ENCODE data around the gene TAX1BP1. TPM values are rescaled to one million over a fixed set of nuclear protein-coding genes. Genes with fewer than 3 reads are reported as not detected.

The TAX1BP1 gene
- total RNA-seq, 1 experiment from 2014 or later: 58.3 TPM

DNA sequence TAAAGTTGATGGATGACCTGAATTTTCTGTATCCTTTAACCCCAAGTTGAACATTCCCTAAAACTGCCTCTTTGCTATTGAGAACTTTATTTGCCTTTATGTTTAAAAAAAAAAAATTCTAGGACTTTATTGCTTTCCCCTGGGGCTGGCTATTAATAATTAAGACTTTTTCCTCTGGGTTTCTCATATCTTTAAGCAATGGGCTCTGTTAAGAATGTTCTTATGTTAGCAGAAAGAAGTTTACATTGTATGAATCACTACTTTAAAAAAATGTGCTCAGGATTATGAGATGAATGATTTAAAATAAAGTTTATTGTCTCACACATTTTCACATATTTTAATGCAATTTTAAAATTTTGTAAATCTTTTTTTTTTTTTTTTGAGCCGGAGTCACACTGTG is 19.5 kb downstream of the TAX1BP1 start:
- no peaks in the 10 kb centered on the region; the same call in 1 of the 2 replicates for H3K79me2 ChIP-seq (ENCODE audit: insufficient read depth, low read length)
- no peak for DNase-seq
- H3K14ac ChIP-seq (ENCODE audit: insufficient read depth, low read length): no peak overlapping the region

More for the DNA sequence above, 19.5 kb downstream of the TAX1BP1 start:
- Histone ChIP-seq H3K9ac (ENCODE audit: extremely low read depth, insufficient read length, low read length) (no peak overlapping the region), H3K79me1 (ENCODE audit: insufficient read depth, low read depth, low read length, poor library complexity, severe bottlenecking) (peaks cover 3% of the 10 kb centered on the region), H4K20me1 (ENCODE audit: control insufficient read depth, insufficient read depth, insufficient read length) (no peaks in the 10 kb centered on the region), H2AK5ac (ENCODE audit: insufficient read length, low read length) (no peak overlapping the region), H2BK20ac (ENCODE audit: low read depth, low read length, poor library complexity, severe bottlenecking) (no peak overlapping the region), H3K4ac (ENCODE audit: low read depth, low read length) (no peak overlapping the region), H3K27ac (ENCODE audit: insufficient read length, low read depth, low read length) (no peak overlapping the region), H3K4me1 (ENCODE audit: insufficient read depth, low read length) (no peaks in the 10 kb centered on the region), H2BK5ac (ENCODE audit: insufficient read length, low read length) (no peak overlapping the region), H3K18ac (ENCODE audit: insufficient read length, low read depth, low read length) (no peak overlapping the region), H2BK15ac (ENCODE audit: low read depth, low read length) (no peak overlapping the region), H3K23me2 (ENCODE audit: insufficient read length, low read depth, low read length, poor library complexity, severe bottlenecking) (no peaks in the 10 kb centered on the region), H3K27me3 (ENCODE audit: insufficient read depth, low read length) (no peaks in the 10 kb centered on the region), H3T11ph (ENCODE audit: low read length) (no peak overlapping the region), H2AFZ (ENCODE audit: low read length) (no peak overlapping the region), H2BK12ac (ENCODE audit: insufficient read length, low read depth, low read length) (no peak overlapping the region), H3K56ac (ENCODE audit: insufficient read length, low read depth, low read length) (no peak overlapping the region), H3K9me3 (ENCODE audit: control insufficient read depth, low read depth, low read length) (no peaks in the 10 kb centered on the region), H4K5ac (ENCODE audit: insufficient read length, low read depth, low read length) (no peak overlapping the region), H2BK120ac (ENCODE audit: low read depth, low read length, poor library complexity, severe bottlenecking) (no peak overlapping the region), H4K8ac (replicated peaks; ENCODE audit: insufficient read length, low read depth, low read length) (no peak overlapping the region), H3K4me2 (ENCODE audit: insufficient read depth, insufficient read length, low read length) (no peak overlapping the region), H4K91ac (ENCODE audit: insufficient read length, low read depth, low read length) (no peak overlapping the region), H3K23ac (ENCODE audit: insufficient read length, low read depth, low read length) (no peak overlapping the region)
- peaks cover 20 to 35% (median 24%) of the 10 kb centered on the region in 3 experiments for H3K36me3 Mint-ChIP-seq (ENCODE audit: insufficient read depth in 1 of 3, low read depth in 3 of 3)
- no peaks in the 10 kb centered on the region for H3K4me1 Mint-ChIP-seq
- no peak overlapping the region for H3K4me3 Mint-ChIP-seq
- H3K9me3 Mint-ChIP-seq: peaks cover 6% of the 10 kb centered on the region in 2 experiments; a peak in 4 of 5 replicates
- TF ChIP-seq, protein P1, sequence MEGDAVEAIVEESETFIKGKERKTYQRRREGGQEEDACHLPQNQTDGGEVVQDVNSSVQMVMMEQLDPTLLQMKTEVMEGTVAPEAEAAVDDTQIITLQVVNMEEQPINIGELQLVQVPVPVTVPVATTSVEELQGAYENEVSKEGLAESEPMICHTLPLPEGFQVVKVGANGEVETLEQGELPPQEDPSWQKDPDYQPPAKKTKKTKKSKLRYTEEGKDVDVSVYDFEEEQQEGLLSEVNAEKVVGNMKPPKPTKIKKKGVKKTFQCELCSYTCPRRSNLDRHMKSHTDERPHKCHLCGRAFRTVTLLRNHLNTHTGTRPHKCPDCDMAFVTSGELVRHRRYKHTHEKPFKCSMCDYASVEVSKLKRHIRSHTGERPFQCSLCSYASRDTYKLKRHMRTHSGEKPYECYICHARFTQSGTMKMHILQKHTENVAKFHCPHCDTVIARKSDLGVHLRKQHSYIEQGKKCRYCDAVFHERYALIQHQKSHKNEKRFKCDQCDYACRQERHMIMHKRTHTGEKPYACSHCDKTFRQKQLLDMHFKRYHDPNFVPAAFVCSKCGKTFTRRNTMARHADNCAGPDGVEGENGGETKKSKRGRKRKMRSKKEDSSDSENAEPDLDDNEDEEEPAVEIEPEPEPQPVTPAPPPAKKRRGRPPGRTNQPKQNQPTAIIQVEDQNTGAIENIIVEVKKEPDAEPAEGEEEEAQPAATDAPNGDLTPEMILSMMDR (conservative IDR thresholded peaks at IDR 0.05): no peak
- H3K27ac Mint-ChIP-seq: no peak overlapping the region
- no CpG with 5 or more reads among the region's 1 CpG for WGBS (ENCODE audit: extremely low coverage, insufficient read length, low lambda C conversion rate)
- no peaks in the 10 kb centered on the region for H3K27me3 Mint-ChIP-seq (ENCODE audit: low read depth)

Data from H9 (cell line).